Stomach smooth muscle (tissue), 2 donors: ENCODE measurements around the gene BACH1.

Experiments
- H3K27ac ChIP-seq: one replicate; pipeline ENCODE4 v1.7.0; 2013; ENCODE audit warnings: mild to moderate bottlenecking, low read length, inconsistent platforms
- H3K27me3 ChIP-seq, 2 donors: one replicate each; pipeline ENCODE4 v1.7.0; 2013; ENCODE audit warnings: low read length in 2 of 2; ENCODE audit not compliant: insufficient read depth in 2 of 2, control insufficient read depth in 1 of 2
- H3K36me3 ChIP-seq, 2 donors: one replicate each; pipeline ENCODE4 v1.7.0; 2013; ENCODE audit warnings: low read length in 2 of 2; ENCODE audit not compliant: control insufficient read depth in 2 of 2, insufficient read depth in 2 of 2
- H3K4me1 ChIP-seq: one replicate; pipeline ENCODE4 v1.7.0; 2013; ENCODE audit warnings: low read length; ENCODE audit not compliant: control insufficient read depth, insufficient read depth
- H3K4me3 ChIP-seq, 2 donors: one replicate each; pipeline ENCODE4 v1.7.0; 2013; ENCODE audit warnings: low read length in 2 of 2
- H3K9ac ChIP-seq, 2 donors: one replicate each; pipeline ENCODE4 v1.7.0; 2013; ENCODE audit warnings: low read length in 2 of 2, mild to moderate bottlenecking in 1 of 2
- H3K9me3 ChIP-seq, 2 donors: one replicate each; pipeline ENCODE4 v1.7.0; 2013; ENCODE audit warnings: low read length in 2 of 2; ENCODE audit not compliant: control insufficient read depth in 2 of 2
- donor health status: healthy.
- donor health status: Pancreatic carcinoma.

The BACH1 gene

DNA sequence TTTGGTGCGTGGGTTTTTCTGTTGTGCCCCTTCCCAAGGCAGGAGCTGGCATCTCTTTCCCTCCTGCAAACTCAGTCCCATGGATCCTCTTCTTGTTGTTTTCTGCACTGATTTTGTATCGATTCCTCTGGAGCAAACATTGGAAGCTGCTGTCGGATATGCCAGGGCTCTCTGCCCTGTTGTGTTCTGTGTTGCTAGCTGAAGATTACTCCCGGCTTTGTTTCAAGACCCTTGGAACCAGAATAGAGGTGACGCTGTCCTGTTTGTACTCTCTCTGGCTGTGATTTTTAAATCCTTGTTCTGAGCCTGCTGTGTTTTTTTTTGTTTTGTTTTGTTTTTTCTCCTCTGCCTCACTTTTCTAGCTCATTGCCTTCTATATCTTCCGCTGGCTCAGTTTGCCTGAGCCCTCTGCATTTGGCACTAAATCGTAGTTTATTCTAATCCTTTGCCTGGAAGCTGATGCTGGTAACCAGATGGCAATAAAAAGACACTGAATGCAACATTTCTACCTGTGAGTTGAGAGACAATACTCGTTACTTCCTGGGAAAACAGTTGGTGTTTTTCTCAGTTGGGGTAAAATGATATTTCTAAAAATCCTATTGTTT is 67.0 kb downstream of the BACH1 start:
- H3K4me3 ChIP-seq: no peak overlapping the region
- H3K36me3 ChIP-seq: peaks cover 0 to 6% of the 10 kb centered on the region in 2 donors
- H3K27me3 ChIP-seq: no peaks in the 10 kb centered on the region
- H3K4me1 ChIP-seq: no peaks in the 10 kb centered on the region
- peaks cover 0 to 3% of the 10 kb centered on the region in 2 donors for H3K9me3 ChIP-seq
- no peak overlapping the region for H3K9ac ChIP-seq
- no peak overlapping the region for H3K27ac ChIP-seq

GRCh38 chr21:29366532-29366931 is 67.8 kb downstream of the BACH1 start:
- Histone ChIP-seq H3K9me3 (peaks cover 0 to 3% of the 10 kb centered on the region in 2 donors), H3K9ac (no peak overlapping the region), H3K4me3 (no peak overlapping the region), H3K27me3 (no peaks in the 10 kb centered on the region), H3K27ac (no peak overlapping the region), H3K4me1 (no peaks in the 10 kb centered on the region), H3K36me3 (peaks cover 0 to 6% of the 10 kb centered on the region in 2 donors)

DNA sequence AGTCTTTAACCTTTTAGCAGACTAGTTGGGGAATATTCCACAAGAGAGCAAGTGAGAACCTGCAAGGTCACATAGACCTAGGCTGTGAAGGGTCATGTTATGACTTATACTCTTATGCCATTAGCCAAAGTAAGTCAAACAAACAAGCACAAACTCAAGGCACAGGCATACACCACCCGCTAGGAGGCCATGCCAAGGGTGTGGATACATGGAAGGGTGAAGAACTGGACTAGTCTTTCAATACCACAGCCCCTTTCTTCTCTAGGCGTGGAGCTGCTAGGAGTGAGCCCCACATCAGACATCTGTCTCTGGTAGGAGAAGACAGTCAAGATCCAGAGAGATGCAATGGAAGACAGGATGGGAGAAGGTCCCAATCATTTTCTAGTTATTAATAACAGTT is 68.6 kb downstream of the BACH1 start:
- no peak overlapping the region for H3K9ac ChIP-seq
- H3K36me3 ChIP-seq: peaks cover 0 to 6% of the 10 kb centered on the region in 2 donors
- H3K27me3 ChIP-seq: no peaks in the 10 kb centered on the region
- no peak overlapping the region for H3K4me3 ChIP-seq
- H3K4me1 ChIP-seq: no peaks in the 10 kb centered on the region
- no peak overlapping the region for H3K27ac ChIP-seq
- peaks cover 0 to 3% of the 10 kb centered on the region in 2 donors for H3K9me3 ChIP-seq

DNA sequence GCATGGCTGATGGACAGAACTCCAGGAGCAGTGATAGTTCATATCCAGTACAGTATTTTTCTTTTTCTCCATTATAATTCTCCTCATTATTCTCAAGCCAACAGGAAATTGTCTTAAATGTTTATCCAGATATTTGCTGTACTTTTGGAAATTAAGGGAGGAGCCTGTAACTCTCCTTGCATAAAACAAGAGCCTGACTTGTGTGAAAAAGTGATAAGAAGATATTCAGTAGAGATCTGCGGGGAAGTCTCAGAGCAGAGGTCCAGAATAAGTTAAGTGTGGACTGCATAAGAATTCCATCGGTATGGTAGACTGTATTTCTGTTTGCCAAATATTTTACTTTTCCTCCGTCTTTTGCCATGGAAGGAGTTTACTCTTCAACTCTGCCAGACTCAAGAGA is 70.2 kb downstream of the BACH1 start:
- H3K36me3 ChIP-seq: no peaks in the 10 kb centered on the region
- H3K27me3 ChIP-seq: no peaks in the 10 kb centered on the region
- peaks cover 0 to 3% of the 10 kb centered on the region in 2 donors for H3K9me3 ChIP-seq
- H3K4me3 ChIP-seq: no peak overlapping the region
- H3K27ac ChIP-seq: no peak overlapping the region
- H3K4me1 ChIP-seq: no peaks in the 10 kb centered on the region
- no peak overlapping the region for H3K9ac ChIP-seq

- Histone ChIP-seq H3K36me3 (no peaks in the 10 kb centered on the region), H3K4me3 (no peak overlapping the region), H3K27ac (no peak overlapping the region), H3K4me1 (no peaks in the 10 kb centered on the region), H3K27me3 (no peaks in the 10 kb centered on the region), H3K9ac (no peak overlapping the region), H3K9me3 (peaks cover 0 to 3% of the 10 kb centered on the region in 2 donors)
These were observed 72.7 kb downstream of the BACH1 start for GRCh38 chr21:29371464-29371863.

DNA sequence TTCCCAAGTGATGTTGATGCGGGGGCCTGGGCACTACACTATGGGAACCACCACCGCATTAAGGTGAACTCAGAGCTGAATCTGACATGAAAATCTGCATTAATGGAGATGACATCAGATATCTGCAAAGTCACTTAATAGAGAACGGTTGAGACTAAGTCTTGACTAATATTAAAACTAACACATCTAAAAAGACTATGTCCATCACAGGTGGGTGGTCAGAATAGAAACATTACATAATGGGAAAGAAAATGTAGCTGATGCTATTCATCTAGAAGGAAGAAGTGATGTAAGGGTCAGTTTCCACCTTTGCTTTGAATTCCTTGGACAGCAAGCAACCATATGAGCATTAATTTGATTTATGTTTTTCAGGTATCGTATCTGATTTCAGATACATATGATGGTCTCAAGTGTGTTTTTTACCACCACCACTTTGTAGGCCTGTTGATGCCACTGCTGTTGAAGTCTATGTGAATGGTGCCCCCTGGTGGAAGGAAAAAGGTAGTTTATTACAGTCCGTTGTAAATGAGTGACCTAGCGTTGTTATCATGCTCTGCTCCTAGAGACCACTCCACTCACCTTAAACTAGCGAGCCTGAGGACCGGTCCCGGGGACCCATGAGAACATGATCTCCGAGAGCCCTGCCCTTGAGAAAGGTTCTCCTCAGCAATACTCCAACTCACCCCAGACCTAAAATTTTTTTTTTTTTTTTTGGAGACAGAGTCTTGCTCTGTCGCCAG is 73.5 kb downstream of the BACH1 start:
- Histone ChIP-seq H3K4me3 (no peak overlapping the region), H3K4me1 (no peaks in the 10 kb centered on the region), H3K27ac (no peak overlapping the region), H3K9me3 (no peaks in the 10 kb centered on the region), H3K36me3 (no peaks in the 10 kb centered on the region), H3K9ac (no peak overlapping the region), H3K27me3 (no peaks in the 10 kb centered on the region)

DNA sequence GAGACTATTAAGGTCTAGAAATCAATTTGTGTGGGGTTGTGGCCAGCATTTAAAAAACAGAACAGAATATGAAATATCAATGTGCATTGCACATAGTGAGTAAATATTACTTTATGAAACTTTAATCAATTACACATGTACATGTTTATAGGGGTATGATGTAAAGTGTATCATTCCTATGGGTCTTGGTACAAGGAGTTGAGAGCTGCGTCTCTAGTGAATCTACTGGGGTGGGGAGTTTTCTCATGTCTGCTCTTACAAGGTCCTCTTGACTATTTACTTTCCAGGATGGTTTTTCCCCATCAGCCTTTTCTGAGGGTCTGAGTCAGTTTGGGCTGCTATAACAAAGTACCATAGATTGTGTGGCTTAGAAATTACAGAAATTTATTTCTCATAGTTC is 75.8 kb downstream of the BACH1 start:
- Histone ChIP-seq H3K36me3 (no peaks in the 10 kb centered on the region), H3K27ac (no peak overlapping the region), H3K9ac (no peak overlapping the region), H3K9me3 (no peaks in the 10 kb centered on the region), H3K4me3 (no peak overlapping the region), H3K4me1 (no peaks in the 10 kb centered on the region), H3K27me3 (no peaks in the 10 kb centered on the region)

- Histone ChIP-seq H3K9ac (no peak overlapping the region), H3K27ac (no peak overlapping the region), H3K36me3 (no peaks in the 10 kb centered on the region), H3K4me1 (no peaks in the 10 kb centered on the region), H3K9me3 (no peaks in the 10 kb centered on the region), H3K4me3 (no peak overlapping the region), H3K27me3 (no peaks in the 10 kb centered on the region)
These were observed 77.8 kb downstream of the BACH1 start for GRCh38 chr21:29376556-29376955.

DNA sequence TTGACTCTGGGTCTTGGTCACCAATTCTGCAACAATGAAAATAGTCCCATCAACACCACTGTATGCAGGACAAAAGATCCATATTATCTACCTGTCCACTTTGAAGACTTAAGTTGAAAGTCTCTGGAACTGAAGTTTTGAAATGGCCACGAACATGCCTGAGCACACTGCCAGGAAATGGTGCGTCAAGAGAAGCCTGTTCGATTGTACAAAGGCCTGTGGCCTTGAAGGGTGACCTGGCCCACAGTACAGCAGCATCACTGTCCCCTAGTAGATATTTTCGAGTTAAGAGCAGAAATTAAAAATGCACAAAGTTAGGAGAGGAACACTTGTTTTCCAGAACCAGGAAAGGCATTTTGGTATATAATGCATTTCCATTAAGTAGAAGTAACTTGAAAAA is 78.5 kb downstream of the BACH1 start:
- H3K9ac ChIP-seq: no peak overlapping the region
- no peak overlapping the region for H3K4me3 ChIP-seq
- no peaks in the 10 kb centered on the region for H3K36me3 ChIP-seq
- H3K4me1 ChIP-seq: no peaks in the 10 kb centered on the region
- H3K27me3 ChIP-seq: no peaks in the 10 kb centered on the region
- H3K27ac ChIP-seq: no peak overlapping the region
- no peaks in the 10 kb centered on the region for H3K9me3 ChIP-seq

GRCh38 chr21:29378832-29379231 is 80.1 kb downstream of the BACH1 start:
- no peak overlapping the region for H3K4me3 ChIP-seq
- no peak overlapping the region for H3K27ac ChIP-seq
- H3K27me3 ChIP-seq: no peaks in the 10 kb centered on the region
- H3K9ac ChIP-seq: no peak overlapping the region
- no peaks in the 10 kb centered on the region for H3K4me1 ChIP-seq
- no peaks in the 10 kb centered on the region for H3K9me3 ChIP-seq
- H3K36me3 ChIP-seq: no peaks in the 10 kb centered on the region

GRCh38 chr21:29379517-29380054 is 80.9 kb downstream of the BACH1 start:
- no peaks in the 10 kb centered on the region for H3K9me3 ChIP-seq

More at GRCh38 chr21:29379517-29380054, 80.9 kb downstream of the BACH1 start:
- Histone ChIP-seq H3K4me3 (no peak overlapping the region), H3K36me3 (no peaks in the 10 kb centered on the region), H3K4me1 (no peaks in the 10 kb centered on the region), H3K9ac (no peak overlapping the region), H3K27me3 (no peaks in the 10 kb centered on the region), H3K27ac (no peak overlapping the region)
